ENCODE results near the gene IDH3B. TPM values are rescaled to one million over a fixed set of nuclear protein-coding genes. Genes with fewer than 3 reads are reported as not detected.
A peak's percentile ranks its signal among the peaks of the same experiment; 100 is the strongest.

Gene IDH3B
- total RNA-seq, 1 donor from 2014 or later, result 64.7 TPM

DNA sequence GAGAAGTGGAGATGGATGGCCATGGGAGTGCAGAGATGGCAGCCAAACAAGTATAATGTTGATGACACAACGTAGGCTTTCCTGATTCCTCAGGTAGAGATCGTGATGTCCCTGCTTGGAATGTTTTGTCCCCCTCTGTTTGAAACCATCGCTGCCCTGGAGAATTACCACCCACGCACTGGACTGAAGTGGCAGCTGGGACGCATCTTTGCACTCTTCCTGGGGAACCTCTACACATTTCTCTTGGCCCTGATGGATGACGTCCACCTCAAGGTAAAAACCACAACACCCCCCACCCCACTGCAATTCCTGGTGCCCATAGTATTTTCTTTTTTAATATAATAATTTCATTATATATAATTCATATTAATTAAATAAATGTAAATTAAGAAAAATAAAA is 53.7 kb downstream of the IDH3B start:
- TF ChIP-seq, protein P1, sequence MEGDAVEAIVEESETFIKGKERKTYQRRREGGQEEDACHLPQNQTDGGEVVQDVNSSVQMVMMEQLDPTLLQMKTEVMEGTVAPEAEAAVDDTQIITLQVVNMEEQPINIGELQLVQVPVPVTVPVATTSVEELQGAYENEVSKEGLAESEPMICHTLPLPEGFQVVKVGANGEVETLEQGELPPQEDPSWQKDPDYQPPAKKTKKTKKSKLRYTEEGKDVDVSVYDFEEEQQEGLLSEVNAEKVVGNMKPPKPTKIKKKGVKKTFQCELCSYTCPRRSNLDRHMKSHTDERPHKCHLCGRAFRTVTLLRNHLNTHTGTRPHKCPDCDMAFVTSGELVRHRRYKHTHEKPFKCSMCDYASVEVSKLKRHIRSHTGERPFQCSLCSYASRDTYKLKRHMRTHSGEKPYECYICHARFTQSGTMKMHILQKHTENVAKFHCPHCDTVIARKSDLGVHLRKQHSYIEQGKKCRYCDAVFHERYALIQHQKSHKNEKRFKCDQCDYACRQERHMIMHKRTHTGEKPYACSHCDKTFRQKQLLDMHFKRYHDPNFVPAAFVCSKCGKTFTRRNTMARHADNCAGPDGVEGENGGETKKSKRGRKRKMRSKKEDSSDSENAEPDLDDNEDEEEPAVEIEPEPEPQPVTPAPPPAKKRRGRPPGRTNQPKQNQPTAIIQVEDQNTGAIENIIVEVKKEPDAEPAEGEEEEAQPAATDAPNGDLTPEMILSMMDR (IDR thresholded peaks at IDR 0.05), result no peak

More for the DNA sequence above, 53.7 kb downstream of the IDH3B start:
- ATAC-seq (no peak), DNase-seq (no peak)
- H3K36me3 ChIP-seq, result no peaks in the 10 kb centered on the region
- peaks cover 19% of the 10 kb centered on the region for H3K9me3 ChIP-seq
- H3K27ac ChIP-seq, result no peak overlapping the region
- no peak overlapping the region for H3K4me3 ChIP-seq
- intact Hi-C loops (cut with DNase I), result no loop called here
- no peaks in the 10 kb centered on the region for H3K27me3 ChIP-seq (ENCODE audit: low read depth)
- H3K4me1 ChIP-seq, result no peaks in the 10 kb centered on the region

Small RNA genes within 50 kb of the gene (microRNA-seq; reads per million reads assigned to microRNA genes)
- 5.0 reads per million, percentile 3 among the genes with 10 or more reads in this experiment for gene MIR1292 (ENCODE audit: borderline number of aligned reads)

Other genes starting within 250 kb of the IDH3B start
- 78.8 TPM for gene SNRPB, start 193.4 kb downstream of the IDH3B start, total RNA-seq
- gene ZNF343, start 155.3 kb downstream of the IDH3B start, total RNA-seq, result 8.8 TPM
- gene TMC2, start 127.6 kb downstream of the IDH3B start, total RNA-seq, result 0.92 TPM
- gene NOP56, start 11.6 kb downstream of the IDH3B start, total RNA-seq, result 84.9 TPM
- 15.3 TPM for gene EBF4, start 28.6 kb upstream of the IDH3B start, total RNA-seq
- 10.2 TPM for gene CPXM1, start 136.4 kb upstream of the IDH3B start, total RNA-seq
- gene C20orf141, start 150.8 kb upstream of the IDH3B start, total RNA-seq, result not detected
- gene TMEM239, start 152.1 kb upstream of the IDH3B start, total RNA-seq, result not detected
- 43.5 TPM for gene PCED1A, start 176.4 kb upstream of the IDH3B start, total RNA-seq
- gene VPS16, start 176.5 kb upstream of the IDH3B start, total RNA-seq, result 35.8 TPM
- gene PTPRA, start 209.3 kb upstream of the IDH3B start, total RNA-seq, result 63.3 TPM

Measured in lower lobe of right lung (tissue), 2 donors.